GM18951 (cell line): Measurements from ENCODE around the gene SAPCD1.

Source experiments
- POLR2A ChIP-seq: IDR thresholded peaks from 4 replicates; pipeline ENCODE4 v1.6.1; 2011; ENCODE audit warnings: mild to moderate bottlenecking; ENCODE audit not compliant: insufficient read length, insufficient read depth; ENCODE audit errors: extremely low read depth
- in situ Hi-C: fragments of 300-500 bp; cut with MboI; formaldehyde crosslinking; loops from one replicate; pipeline ENCODE4 v1.12.0; 2022; ENCODE audit warnings: low sequenced_read_pairs, mixed read lengths, inconsistent platforms; ENCODE audit not compliant: unreplicated experiment

The SAPCD1 gene

DNA sequence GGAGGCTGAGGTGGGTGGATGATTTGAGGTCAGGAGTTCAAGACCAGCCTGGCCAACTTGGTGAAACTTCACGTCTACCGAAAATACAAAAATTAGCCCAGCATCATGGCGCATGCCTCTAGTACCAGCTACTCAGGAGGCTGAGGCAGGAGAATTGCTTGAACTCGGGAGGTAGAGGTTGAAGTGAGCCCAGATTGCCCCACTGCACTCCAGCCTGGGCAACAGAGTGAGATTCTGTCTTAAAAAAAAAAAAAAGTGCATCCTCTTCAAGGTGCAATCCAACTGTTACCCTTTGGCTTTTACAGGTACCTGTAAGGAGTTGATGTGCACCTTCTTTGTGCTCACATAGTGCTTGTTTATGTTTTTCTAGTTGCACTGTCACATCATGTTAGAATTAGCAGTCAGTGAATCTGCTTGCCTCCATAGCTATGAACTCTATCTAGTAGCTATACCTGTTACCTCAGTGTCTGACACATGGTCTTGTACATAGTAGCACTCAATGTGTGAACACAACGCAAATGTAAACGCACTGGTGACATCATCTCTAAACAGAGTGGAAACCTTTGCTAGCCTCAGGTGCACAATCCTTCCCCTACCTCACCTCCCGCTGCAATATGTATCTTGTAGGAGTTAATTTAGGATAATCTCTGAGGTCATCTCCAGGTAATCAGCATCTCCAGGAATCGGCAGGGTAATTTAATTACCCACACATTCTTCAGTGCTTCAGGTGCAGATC, 13.0 kb upstream of the SAPCD1 start:
- in situ Hi-C loops: no loop called here
- no peak for TF ChIP-seq POLR2A

DNA sequence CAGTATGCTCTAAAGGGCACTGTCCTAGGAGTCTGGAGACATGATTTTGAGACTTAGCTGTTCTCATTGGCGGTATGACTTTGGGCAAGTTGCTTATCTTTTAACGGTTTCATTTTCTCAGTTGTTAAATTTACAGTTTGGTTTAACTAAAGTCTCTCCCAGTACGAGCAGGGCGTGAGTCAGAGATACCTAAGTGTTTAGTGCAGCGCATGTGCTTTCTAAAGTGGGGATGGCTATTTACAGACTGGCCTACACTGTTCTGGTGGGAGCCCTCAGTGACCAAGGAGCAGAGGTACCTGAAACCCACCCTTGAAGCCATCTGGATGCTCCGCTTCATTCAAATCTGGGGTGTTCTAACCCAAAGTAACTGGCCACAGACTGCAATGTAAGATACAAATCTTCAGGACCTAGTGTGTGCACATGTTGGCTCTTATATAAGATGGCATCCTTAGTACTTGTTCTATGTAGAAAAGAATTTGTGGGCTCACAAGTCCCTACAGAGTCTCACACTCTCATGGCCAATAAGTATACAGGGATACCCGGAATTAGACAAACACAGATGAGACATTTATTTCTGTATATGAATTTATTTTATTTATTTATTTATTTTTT, 11.9 kb upstream of the SAPCD1 start:
- in situ Hi-C loops: no loop called here
- no peak for TF ChIP-seq POLR2A

DNA sequence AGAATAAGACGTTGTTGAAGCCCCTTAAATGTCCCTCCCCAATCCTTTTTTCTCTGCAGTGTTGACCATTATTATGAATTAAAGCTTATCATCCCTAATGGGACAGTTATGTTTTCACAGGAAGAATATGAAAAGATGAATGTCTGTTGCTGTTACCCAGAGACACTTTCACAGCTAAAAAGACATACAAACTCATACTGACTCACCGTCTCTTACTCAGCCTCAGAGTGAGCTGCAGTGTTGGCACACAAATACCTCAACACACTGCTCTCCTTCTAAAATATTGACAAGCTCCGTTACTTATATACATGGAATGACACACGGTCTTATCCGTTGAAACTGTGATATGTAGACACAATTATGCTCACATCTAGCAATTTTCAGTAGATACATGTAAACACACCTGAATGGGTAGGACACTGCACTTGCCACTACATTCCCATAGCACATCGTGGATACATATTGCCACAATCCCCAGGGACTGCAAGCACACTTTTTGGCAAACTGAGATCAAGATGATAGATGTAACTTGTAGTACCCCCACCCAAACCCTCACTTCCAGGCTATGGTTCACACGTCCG, 9.6 kb upstream of the SAPCD1 start:
- in situ Hi-C loops: no loop called here
- no peak for TF ChIP-seq POLR2A

DNA sequence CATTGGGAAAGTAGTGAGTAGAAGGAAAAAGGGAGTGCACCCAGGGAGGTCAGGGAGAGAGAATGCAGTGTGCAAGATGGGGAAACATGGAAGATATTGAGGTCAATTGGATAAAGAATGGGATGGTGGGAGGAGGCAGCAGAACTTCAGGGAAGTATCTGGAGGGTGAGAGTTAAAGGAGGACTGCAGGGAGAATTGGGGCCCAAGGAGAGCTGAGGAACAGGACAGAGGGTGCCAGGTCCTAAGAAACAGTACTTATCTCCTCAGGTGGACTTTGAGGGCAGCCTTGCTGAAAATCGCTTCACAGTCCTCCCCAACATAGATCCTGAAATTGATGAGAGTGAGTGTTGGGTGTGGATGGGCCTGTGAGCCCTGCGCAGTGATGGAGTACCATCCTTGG, 4.2 kb upstream of the SAPCD1 start:
- in situ Hi-C loops: no loop called here
- TF ChIP-seq POLR2A: no peak

DNA sequence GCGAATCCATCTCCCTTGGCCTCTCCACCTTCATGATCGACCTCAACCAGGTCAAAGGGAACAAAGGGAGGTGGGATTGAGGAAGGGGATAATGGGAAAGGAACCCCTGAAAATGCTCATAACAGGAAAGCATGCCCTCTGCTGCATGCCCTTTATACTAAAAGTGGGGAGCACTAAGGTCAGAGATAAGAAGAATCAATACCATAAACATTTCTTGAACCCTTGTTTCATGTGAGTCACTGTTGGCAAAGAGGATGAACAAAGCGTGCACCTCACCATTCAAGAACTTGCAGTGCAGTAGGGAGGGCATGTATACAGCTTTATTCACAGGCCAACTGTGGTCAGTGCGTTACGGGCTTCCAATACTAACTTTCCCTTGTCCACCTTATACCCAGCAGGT, 1.7 kb upstream of the SAPCD1 start:
- no peak for TF ChIP-seq POLR2A
- in situ Hi-C loops: no loop called here

DNA sequence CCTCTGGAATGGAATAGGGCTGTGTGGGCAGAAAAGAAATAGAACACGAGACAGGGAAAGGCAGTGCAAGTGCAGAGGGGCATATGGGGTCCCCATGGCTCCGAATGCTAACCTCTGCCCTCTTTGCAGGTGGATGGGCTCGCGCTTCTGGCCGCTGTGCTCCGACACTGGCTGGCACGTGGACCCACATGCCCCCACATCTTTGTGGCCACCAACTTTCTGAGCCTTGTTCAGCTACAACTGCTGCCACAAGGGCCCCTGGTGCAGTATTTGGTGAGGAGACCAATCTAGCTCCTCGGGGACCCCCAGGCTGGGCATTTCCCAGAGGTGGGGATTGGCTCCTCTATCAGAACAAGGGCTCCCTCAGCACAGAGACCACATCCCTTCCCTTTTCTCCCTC, 1.1 kb upstream of the SAPCD1 start:
- TF ChIP-seq POLR2A: no peak
- in situ Hi-C loops: no loop called here

DNA sequence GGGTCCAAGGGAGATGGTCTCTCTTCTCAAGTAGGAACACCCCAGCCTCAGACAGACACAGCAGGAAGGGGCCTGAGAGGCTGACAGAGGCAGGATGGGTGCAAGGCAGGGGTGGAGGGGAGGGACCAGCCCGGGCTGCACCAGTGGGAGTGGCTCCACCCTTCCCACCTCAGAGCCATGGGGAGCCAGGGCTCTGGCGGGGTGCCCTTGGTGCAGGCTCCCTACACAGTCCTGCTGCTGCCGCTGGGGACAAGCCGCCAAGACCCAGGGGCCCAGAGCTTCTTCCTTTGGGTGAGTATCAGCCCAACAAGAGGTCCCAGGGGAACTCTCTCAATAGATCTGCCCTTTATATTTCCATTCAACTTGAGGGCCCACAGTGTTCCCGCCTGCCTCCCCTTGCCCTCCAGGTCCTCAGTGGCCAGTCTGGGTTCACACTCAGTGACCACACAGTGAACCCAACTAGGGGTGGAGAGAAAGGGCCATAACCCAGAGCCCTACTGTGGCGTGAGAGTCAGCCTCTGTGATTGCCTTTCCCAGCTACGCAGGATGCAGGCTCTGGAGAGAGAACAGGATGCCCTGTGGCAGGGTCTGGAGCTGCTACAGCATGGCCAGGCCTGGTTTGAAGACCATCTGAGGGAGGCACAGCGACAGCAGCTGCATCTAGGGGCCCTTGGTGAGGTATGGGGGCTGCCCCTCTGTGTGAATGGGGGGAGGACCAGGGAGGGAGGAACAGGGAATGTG, 592 bp downstream of the SAPCD1 start:
- in situ Hi-C loops: no loop called here
- TF ChIP-seq POLR2A: no peak

DNA sequence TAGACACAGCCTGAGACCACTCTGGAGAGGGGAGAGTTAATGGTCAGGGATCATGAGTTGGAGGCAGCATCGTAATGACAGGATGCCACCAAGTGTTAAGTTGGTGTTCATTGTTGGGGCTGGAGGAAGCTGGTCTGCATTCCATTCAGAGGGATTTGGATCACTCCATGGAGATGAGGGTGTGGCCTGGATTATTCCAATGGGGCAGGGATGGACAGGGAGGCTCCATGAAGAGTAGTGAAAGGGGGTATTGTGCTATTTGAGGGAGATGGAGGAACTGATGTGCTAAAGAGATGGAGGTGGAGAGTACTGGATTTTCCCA, 1.1 kb downstream of the SAPCD1 start:
- no peak for TF ChIP-seq POLR2A
- in situ Hi-C loops: no loop called here

DNA sequence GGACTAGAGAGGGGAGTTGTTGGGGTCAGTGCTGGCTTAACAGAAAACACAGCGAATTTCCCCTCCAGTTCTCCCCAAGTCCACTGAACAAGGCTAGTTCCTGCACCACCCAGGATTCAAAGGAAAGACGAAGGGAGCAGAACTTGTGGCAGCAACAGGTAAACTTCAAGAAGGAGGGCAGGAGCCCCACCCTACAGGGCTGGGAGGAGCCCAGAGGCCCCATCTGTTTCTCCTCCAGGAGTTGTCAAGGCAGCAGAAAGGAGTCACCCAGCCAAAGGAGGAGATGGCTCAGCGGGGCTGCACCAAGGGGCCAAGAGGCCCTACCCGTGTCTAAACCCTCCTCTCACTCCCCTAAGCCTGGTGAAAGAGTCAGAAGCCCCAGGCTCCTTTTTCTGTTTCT, 1.7 kb downstream of the SAPCD1 start:
- in situ Hi-C loops: no loop called here
- no peak for TF ChIP-seq POLR2A

DNA sequence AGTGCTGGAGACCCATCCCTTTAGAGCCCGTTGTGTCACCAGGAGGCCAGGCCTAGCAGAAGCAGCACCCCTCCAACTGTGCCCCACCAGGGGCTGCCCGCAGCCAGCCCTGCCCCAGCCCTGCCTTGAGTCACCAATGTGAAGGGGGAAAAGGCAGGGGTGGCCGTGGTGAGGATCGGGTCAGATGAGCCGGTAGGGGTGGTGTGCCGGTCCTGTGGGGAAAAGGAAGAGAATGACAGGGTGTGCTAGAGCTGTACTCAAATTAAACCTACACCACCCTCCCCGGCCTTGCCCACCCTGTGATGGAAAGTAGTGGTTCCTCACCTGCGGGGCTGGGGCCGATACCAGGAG, 3.1 kb downstream of the SAPCD1 start:
- no peak for TF ChIP-seq POLR2A
- in situ Hi-C loops: no loop called here

DNA sequence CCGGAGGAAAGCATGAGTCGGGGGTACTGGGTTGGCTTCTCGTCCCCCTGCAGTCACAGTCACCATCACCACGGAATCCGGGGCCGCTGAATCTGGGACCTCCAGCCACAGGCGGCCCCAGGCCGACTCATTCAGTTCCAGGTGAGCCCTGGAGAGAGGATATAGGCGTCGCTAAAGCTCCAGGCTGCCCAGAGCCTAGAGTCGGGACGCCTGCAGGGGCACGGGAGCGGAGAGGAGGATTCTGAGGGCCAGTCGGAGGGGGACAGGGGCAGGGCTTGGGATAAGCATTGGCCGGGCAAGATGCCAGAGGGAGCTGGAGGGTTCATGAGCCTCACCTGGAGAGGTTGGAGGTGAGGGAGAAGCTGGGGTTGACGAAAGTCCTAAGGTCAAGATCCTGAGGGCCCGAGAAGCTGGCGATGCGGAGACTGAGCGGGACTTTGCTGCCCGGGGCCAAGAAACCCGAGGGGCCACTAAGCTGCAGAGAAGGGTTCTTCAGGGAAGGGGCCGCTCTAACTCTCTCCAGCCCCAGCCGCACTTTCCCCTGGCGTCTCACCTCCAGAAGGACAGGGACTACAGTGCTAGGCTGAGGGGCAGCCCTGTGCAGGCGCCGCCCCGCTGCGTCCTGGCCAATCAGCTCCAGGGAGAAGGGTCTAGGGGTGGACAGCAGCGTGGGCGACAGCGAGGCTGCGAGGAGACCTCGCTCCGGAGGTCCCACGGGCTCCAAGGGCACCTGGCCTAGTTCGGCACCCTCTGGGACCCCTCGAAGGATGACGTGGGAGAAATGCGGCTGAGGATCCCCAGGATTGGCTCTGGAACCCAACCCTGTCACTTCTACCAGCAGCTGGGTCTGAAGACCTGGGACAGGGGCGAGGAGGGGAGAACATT, 3.7 kb downstream of the SAPCD1 start:
- no peak for TF ChIP-seq POLR2A
- in situ Hi-C loops: no loop called here

DNA sequence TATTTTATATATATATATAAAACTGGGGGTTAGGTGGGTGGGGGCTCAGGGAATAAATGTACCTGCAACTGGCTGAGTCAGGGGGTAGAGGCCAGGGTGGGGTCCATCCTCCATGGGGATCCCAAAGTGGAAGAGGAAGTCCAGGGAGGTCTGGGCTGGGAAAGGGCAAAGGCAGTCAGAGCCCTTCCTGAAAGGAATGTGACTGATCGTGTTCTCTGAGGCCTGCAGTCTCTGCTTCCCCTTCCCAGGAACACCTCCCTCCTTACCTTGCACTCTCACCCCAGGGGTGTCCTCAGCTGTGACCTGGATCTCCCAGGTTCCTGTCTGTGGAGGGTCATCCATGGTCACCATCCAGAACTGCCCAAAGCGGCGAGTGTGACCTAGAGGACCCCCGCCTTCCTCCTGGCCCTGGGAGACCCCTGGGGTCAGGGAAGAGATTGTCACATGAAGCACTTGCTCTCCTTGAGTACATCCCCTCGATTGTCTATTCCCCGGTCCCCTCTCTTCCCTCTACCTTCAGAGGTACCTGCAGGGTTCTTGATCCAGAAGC, 4.7 kb downstream of the SAPCD1 start:
- no peak for TF ChIP-seq POLR2A
- in situ Hi-C loops: no loop called here

DNA sequence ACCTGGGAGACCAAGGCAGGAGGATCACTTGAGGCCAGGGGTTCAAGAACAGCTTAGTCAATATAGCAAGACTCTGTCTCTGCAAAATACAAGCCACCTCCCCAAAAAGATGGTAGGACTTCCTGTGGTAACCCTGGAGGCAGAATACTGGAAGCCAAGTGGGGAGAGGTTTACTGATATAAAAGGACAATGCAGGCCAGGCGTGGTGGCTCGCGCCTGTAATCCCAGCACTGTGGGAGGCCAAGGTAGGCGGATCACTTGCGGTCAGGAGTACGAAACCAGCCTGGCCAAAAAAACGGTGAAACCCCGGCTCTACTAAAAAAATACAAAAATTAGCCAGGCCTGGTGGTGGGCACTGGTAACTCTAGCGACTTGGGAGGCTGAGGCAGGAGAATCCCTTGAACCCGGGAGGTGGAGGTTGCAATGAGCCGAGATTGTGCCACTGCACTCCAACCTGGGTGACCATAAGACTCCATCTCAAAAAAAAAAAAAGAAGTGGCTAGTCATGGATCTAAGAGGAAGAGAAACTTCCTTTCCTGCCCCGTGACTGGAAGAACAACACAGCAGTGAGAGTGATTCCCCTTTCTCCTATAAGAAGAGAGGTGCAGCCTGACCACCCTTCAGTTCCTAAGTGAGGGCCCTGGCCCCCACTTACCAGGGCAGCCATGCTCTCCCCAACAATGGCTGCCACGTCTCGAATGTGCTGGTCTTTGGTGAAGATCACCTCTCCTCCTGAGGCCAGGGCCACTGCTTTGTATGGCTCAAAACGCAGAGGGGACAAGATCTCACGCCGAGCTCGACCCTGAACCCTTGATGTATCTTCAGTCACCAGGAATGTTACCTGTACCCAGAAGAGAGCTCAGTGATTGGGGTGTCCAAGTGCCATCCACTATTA, 6.2 kb downstream of the SAPCD1 start:
- TF ChIP-seq POLR2A: no peak
- in situ Hi-C loops: no loop called here
